HG02588 (cell line): ENCODE data around the gene NRBP1.
"Not testable (repeated sequence)": the region's sequence is repeated elsewhere in the genome, so short reads cannot be mapped to it uniquely, and the experiment has no call there.

ENCODE experiments used
- ATAC-seq: cut with Tn5 transposase; IDR thresholded peaks from one replicate; pipeline ENCODE4 v1.9.1; 2021; ENCODE audit warnings: mild to moderate bottlenecking, moderate library complexity; ENCODE audit not compliant: unreplicated experiment

The NRBP1 gene

DNA sequence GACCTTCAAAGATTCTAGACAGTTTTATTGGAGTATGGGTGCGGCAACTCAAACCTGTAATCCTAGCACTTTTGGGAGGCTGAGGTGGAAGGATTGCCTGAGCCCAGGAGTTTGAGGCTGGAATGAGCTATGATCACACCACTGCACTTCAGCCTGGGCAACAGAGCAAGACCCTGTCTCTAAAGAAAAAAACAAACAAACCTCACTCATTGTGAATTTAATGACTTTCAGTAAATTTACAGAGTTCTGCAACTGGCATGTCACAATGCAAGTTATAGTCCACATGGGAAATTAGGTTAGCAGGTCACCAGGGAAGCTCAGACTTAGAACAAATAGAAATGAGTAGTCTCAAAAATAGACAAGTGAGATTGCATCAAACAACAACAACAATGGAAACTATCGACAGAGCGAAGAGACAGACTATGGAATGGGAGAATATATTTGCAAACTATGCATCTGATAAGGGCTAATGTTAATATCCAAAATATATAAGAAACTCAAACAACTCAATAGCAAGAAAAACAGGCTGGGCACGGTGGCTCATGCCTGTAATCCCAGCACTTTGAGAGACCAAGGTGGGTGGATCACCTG, 6.7 kb upstream of the NRBP1 start:
- no peak for ATAC-seq

DNA sequence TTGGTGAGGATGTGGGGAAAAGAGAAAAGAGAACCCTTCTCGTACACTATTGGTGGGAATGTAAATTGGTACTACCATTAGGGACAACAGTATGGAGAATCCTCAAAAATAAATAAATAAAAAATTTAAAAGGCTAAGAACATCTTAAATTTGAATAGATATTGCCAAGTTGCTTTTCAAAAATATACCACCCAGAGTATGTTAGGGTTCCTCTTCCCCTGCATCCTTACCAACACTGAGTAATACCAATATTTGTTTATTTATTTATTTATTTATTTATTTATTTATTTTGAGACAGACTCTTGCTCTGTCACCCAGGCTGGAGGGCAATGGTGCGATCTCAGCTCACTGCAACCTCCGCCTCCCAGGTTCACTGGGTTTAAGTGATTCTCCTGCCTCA, 5.5 kb upstream of the NRBP1 start:
- no peak for ATAC-seq

DNA sequence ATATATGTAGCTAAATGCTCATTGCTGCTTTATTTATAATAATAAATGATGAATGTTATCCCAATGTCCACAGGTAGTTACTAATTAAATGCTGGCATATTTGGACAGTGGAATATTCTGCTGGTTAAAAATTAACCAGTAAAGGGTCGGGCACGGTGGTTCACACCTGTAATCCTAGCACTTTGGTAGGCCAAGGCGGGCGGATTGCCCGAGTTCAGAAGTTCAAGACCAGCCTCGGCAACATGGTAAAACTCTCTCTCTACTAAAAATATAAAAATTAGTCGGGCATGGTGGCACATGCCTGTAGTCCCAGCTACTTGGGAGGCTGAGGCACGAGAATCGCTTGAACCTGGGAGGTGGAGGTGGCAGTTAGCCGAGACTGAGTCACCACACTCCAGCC, 3.4 kb upstream of the NRBP1 start:
- ATAC-seq, result not testable (repeated sequence)

DNA sequence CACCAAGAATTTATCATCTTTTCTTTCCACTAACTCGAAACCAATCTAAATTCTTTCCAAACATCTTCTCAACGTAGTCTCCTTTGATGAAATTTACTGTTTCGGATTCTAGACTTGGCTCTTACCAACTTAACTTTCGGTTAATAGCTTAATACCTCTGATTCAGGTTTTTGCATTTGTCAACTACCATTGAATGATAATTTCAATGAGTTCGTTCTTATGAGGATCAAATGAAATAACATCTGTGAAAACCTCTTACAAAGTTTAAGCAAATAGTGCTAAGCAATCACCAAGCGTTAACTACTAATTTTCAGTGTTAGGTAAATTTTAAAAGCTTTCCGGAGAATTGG, 593 bp upstream of the NRBP1 start:
- no peak for ATAC-seq

DNA sequence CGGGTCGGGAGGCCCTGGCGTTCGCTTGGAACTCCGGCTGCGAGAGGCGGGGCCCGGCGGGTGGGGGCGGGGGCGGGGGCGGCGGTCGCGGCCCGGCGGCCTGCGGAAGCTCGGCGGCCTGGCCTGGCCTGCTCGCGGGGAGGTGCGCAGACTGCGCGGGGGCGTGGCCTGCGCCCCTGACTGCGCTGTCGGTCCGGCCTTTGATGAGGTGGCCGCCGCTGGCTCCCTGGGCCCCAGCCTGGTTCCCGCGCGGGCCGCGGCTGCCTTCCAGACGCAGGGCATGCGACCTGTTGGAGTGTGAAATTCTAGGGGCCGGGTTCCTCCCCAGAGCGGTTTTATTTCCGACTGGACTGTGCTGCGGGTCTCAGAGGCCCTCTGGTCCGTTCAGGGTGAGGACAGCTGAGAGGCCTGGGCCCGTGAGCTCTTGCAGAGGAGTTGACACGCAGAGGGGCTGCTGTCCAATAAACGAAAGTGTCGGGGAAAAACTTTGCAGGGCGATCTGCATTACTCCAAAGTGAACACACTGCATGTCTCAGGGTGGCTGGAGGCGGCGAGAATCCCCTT, 629 bp downstream of the NRBP1 start:
- peak; percentile 72 for ATAC-seq

DNA sequence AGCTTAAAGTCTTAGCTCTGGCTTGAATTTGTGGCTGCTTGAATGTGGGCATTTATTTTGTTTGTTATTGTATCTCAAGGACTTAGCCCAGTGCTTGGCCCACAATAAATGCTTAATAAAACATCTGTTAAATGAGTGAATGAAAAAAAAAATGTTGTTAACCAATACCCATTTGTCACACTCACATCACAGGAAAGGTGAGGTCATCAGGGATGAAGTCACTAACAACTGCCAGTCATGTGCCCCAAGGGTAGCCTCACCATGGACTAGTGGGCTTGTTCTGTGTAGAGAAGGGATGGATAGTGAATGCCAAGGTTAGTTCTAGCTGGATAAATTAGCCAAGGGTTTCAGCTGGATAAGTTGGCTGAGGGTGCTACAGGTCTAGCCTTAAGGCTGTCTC, 3.0 kb downstream of the NRBP1 start:
- no peak for ATAC-seq

DNA sequence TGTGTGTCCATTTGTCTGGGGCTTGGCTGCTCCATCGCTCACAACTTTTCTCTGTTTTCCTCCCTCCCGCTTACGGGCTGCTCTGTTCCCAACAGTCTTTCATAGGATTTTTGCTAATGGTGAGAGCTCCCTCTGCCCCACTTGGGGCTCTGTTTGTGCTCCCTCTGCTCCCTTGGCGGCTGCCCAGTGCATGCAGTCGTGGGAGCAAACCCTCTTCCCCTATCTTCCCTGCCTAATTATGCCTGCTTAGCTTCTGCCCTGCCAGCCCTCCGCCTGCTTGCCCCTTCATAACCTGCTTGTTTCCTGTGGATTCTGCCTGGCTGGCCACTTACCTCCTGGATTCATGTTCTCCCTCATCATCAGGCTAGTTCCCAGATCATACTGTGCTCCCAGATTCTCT, 7.2 kb downstream of the NRBP1 start:
- no peak for ATAC-seq

DNA sequence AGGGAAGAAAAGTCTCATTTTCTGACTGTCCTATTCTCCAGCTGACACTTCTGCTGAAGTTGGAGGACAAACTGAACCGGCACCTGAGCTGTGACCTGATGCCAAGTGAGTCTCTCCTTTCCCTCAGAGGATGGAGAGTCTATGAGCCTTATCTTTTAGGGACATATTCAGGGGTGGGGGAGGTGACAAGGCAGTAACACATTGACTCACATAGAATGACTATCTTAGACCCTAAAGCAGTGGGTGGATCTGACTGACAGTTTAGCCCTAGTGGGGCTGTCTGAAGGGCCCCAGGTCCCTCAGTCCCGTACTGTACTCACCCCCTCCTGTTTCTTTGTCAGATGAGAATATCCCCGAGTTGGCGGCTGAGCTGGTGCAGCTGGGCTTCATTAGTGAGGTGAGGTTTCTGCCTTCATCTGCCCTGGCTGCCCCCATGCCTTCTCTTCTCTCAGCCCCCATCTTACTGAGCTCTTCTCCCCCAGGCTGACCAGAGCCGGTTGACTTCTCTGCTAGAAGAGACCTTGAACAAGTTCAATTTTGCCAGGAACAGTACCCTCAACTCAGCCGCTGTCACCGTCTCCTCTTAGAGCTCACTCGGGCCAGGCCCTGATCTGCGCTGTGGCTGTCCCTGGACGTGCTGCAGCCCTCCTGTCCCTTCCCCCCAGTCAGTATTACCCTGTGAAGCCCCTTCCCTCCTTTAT, 12.9 kb downstream of the NRBP1 start:
- ATAC-seq, result no peak

DNA sequence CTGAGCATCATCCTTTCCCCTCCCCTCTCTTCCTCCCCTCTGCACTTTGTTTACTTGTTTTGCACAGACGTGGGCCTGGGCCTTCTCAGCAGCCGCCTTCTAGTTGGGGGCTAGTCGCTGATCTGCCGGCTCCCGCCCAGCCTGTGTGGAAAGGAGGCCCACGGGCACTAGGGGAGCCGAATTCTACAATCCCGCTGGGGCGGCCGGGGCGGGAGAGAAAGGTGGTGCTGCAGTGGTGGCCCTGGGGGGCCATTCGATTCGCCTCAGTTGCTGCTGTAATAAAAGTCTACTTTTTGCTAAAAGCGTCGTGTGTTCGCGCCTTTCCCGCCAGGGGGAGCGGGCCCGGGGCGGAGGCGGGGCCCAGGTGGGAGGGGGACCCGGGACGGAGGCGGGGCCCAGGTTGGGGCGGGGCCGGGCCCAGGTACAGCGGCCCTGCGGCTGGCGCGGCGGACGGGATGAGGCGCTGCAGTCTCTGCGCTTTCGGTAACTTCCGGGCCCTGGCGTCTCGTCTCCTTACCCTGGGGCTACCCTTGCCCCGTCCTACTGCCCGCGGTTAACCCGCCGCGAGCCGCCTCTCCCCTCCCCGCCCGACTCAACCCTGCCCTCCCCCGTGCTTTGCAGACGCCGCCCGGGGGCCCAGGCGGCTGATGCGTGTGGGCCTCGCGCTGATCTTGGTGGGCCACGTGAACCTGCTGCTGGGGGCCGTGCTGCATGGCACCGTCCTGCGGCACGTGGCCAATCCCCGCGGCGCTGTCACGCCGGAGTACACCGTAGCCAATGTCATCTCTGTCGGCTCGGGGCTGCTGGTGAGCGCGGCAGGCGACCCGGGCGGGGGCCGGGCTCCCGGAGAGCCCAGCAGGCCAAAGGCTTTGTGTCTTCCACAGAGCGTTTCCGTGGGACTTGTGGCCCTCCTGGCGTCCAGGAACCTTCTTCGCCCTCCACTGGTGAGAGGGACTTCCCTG, 13.8 kb downstream of the NRBP1 start, which contains the start of gene KRTCAP3:
Gene KRTCAP3 (plus strand): TSS at position 424 of the 962 bp plus-strand sequence. CDS start 32 bp downstream, at position 456.
- no peak for ATAC-seq

DNA sequence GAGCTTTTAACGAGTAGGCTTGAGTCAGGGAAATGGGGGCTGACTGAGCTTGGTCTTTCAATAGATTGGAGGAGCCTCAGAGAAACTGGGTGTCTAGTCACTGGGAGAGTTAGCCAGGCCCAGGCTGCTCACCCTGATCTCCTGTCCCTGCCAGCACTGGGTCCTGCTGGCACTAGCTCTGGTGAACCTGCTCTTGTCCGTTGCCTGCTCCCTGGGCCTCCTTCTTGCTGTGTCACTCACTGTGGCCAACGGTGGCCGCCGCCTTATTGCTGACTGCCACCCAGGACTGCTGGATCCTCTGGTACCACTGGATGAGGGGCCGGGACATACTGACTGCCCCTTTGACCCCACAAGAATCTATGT, 14.5 kb downstream of the NRBP1 start:
- ATAC-seq, result no peak

DNA sequence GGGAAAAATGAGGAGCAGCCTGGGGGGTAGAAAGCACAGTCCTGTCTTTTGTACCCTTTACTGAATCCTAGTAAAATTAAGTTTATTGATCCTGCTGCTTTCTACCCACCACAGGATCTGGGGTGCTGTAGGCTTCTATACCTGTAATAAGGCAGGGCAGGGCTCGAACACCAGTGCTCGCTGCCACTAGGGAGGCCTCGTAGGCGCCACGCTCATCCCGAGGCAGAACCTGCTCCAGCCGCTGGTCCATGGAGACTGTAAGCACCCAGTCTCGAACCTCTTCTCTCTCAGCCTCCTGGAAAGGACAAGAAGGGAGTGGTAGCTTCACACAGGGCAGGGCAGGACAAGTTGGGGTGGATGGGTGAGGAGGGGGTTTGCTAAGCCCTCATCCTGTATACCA, 16.7 kb downstream of the NRBP1 start:
- ATAC-seq, result no peak

DNA sequence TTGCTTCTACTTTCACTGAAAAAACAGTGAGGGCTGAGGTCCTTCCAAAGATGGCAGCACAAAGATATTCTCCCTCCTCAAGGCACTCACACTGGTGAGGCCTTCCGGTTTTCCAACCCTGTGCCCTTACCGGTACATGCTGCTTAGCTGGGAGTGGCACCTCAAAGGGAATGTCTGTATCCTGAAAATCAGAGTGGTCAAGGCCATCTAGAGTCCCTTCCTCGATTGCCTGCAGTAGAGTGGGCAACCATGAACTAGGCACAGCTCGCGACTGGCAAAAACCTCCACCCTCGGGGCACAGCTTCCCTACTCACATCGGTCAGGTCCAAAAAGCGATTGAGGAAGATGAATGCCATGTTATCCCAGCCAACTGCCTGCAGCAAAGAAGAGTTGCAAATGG, 17.2 kb downstream of the NRBP1 start:
- ATAC-seq, result no peak

DNA sequence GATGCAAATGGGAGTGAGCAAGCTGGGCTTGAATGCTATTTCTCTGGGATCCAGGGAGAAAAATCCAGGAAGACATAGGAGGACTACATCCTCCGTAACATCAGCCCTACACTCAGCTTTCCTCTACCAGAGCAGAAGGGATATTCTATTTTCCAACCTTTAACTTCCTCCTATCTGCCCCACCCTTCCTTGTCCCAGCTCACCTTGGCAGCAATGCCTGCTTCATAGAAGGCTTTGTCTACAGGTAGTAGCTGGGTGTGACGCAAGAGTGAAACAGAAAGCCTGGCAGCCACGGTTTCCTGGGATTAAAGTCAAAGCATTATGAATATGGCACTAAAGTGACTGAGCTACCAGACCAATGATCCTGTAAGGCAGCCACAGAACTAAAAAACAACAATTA, 17.6 kb downstream of the NRBP1 start:
- ATAC-seq, result no peak

DNA sequence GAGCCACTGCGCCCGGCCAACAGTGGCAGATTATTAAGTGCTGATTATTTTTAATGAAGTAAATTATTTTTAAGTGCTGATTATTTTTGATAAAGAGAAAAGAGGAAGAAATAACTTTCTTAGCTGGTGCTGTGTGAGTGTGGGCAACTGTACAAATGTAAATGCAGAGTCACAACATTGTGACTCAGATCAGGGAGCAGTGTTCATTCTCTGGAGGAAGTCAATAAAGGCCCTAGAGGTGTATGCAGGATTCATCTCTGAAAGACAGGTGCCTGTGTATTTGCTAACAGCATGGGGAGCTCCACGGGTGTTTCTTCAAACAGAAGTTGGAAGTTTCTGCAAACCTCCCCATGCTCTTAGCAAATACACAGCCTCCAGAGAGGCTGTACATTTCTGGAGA, 19.9 kb downstream of the NRBP1 start:
- no peak for ATAC-seq

DNA sequence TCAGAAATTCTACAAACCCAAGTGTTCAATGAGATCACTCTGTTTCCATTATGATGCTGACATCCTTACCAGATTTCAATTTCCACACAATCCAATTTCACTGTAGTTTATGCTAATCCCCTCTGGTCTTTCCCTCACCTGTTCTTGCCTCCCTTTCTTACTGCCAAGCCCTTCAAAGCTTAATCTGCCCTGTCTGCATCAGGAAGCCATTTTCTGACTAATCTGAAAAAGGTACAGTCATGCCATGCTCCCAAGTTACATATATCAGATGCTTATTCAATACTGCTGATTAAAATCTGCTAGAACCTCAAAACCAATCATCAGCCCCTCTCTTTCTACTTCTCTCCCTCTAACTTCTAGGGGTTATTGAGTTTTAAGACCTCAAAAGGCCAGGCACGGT, 22.7 kb downstream of the NRBP1 start:
- ATAC-seq, result no peak

DNA sequence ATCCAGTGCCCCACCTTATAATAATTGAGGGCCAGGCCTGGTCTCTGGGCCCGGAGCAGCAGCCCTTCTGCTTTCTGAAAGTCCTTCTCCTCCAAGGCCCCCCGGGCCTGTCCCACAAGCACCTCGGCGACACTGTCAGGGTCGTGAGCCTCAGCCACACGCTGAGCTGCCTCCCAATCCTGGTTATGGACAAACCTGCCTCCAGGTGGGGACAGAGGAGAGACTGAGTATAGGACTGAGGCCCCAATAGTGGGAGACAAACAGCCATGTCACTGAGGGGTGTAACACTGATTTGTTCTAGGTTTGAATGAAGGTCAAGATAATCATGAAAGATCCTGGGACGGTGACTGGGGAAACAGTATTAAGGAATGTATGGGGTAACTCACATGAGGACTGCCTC, 25.5 kb downstream of the NRBP1 start:
- ATAC-seq, result no peak

DNA sequence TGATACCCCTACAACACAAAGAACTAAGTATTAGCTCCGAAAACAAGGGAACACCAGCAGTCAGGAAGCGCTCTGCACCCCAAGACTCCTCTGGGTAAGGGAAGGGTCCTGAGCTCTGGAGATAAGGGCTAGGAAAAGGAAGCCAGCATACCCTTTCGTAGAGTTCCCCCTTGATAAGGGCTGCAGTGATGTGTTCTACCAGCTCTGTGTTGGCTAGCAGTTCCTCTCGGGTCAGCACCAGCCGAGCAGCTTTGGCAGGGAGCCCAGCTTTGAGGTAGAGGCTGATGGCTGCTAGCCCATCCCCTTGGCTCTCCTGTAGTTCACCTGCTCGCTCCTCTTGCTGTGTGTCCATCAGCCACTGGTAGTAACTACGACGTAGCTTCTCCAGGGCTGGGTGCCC, 32.7 kb downstream of the NRBP1 start:
- ATAC-seq, result no peak

DNA sequence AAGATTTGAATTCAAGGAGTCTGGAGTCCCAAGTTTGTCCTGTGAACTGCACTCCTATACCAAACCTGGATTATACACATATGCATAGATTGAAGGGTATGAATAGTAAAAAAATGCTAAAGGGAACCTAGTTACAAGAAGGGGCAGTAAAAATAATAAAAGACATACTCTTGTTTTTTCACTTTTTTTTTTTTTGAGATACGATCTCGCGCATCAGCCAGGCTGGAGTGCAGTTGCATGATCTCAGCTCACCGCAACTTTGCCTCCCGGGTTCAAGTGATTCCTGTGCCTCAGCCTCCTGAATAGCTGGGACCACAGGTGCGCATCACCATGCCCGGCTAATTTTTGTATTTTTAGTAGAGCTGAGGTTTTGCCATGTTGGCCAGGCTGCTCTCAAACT, 36.0 kb downstream of the NRBP1 start:
- no peak for ATAC-seq

DNA sequence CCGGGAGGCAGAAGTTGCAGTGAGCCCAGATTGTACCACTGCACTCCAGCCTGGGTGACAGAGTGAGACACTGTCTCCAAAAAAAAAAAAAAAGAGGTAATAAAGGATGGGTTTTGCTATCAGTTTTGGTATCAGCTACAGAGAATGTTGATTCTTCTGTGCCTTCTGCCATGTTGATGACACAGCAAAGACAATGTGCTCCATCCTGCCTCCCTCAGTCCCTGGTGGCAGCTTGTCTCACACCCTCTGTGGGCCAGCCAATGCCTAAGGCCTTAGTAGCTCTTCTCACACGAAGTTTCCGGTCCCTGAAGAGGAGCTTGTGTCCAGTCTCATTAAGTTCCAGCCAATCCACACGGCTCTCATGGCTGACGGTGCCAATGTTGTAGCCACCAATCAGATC, 43.5 kb downstream of the NRBP1 start:
- no peak for ATAC-seq

DNA sequence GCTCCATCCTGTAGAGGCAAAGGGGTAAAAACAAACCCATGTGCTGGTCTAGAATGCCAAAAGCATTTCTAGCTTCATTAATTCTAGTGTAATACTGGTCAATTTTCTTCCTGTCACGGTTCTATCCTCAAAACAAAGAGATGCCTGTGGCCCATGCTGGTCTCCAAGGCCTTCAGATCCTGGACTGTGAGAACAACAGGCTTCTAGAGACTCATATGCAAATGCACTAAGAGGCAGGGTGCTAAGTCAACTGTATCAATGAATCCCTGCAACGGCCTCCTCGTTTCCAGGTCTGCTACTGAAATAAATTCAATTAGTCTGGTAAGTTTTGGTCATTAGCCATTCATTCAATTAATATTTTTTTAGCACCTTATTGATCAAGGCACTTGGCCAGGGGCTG, 57.1 kb downstream of the NRBP1 start:
- no peak for ATAC-seq

DNA sequence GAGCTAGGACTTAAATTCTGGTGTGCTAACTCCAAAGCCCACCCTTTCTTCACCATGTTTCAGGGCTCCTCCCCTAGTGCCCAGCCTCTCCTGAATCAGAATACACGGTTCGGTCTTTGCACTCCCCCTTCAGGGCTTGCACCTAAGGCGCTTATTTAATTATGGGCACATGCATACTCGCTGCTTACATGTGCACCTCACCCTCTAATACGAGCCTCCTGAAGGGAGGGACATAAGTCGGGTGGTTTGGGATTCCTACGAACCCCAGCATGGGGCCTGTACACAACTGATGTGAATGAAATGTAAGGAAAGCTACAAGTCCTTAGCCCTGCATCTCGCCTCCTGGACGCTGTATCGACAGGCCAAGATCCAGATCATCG, 60.7 kb downstream of the NRBP1 start:
- ATAC-seq, result no peak
